Heart left ventricle (tissue), 16 donors: ENCODE results near the gene DTWD2. TPM values are rescaled to one million over a fixed set of nuclear protein-coding genes. Genes with fewer than 3 reads are reported as not detected.
"Not testable (repeated sequence)": the region's sequence is repeated elsewhere in the genome, so short reads cannot be mapped to it uniquely, and the experiment has no call there.

Source experiments
- ATAC-seq, 4 donors: fragments of 200-7000 bp; cut with Tn5 transposase; one replicate each; pipeline ENCODE4 v1.9.1; 2020 to 2022; ENCODE audit warnings: moderate library complexity in 4 of 4, mild to moderate bottlenecking in 3 of 4, moderate number of reproducible peaks in 1 of 4
- DNase-seq, 5 donors: peaks; one replicate each; pipeline ENCODE4 v3.0.0-alpha.2; 2020
- H3K27ac ChIP-seq, 12 donors: fragments of 200-600 bp; sonication (generic) in 4 of 12; one replicate each; pipeline versions ENCODE4 v1.5.0 to v1.8.0; 2016 to 2022; ENCODE audit warnings: mild to moderate bottlenecking in 2 of 12
- H3K27me3 ChIP-seq, 9 donors: fragments of 200-600 bp; sonication (generic) in 2 of 9; one replicate each; pipeline versions ENCODE4 v1.5.1 to v1.8.0; 2016 to 2022; ENCODE audit warnings: mild to moderate bottlenecking in 3 of 9
- H3K36me3 ChIP-seq, 9 donors: fragments of 200-600 bp; sonication (generic) in 2 of 9; one replicate each; pipeline versions ENCODE4 v1.5.0 to v1.8.0; 2018 to 2022; ENCODE audit warnings: mild to moderate bottlenecking in 2 of 9
- H3K4me1 ChIP-seq, 12 donors: fragments of 200-600 bp; sonication (generic) in 4 of 12; one replicate each; pipeline versions ENCODE4 v1.5.0 to v1.8.0; 2016 to 2022; ENCODE audit warnings: mild to moderate bottlenecking in 3 of 12
- H3K4me3 ChIP-seq, 12 donors: fragments of 200-600 bp; sonication (generic) in 4 of 12; one replicate each; pipeline versions ENCODE4 v1.5.0 to v1.8.0; 2017 to 2022; ENCODE audit warnings: mild to moderate bottlenecking in 9 of 12, moderate library complexity in 4 of 12
- H3K9me3 ChIP-seq, 12 donors: fragments of 200-600 bp; sonication (generic) in 4 of 12; one replicate each; pipeline versions ENCODE4 v1.5.0 to v1.8.0; 2016 to 2022; ENCODE audit warnings: mild to moderate bottlenecking in 1 of 12
- CTCF ChIP-seq, 12 donors: fragments of 200-600 bp; sonication (generic) in 4 of 12; IDR thresholded peaks; one replicate each; pipeline versions ENCODE4 v1.5.0 to v1.8.0; 2018 to 2022; ENCODE audit warnings: antibody characterized with exemption in 12 of 12, mild to moderate bottlenecking in 5 of 12
- POLR2A ChIP-seq, 2 donors: fragments of 450-650 bp; IDR thresholded peaks; one replicate each; pipeline ENCODE4 v1.6.1; 2017; ENCODE audit warnings: antibody characterized with exemption in 2 of 2, mild to moderate bottlenecking in 2 of 2, moderate library complexity in 2 of 2
- WGBS, 4 donors: extraction: QIAGEN DNeasy Blood & Tissue Kit in 2 of 4; methylation state at CpG; one replicate each; pipeline versions ENCODE4 v1.1.5 to v1.1.7; 2013 to 2018; 5-methylcytosine and 5-hydroxymethylcytosine counted together
- intact Hi-C, 10 donors: fragments of 100-400 bp; cut with DNase I; formaldehyde crosslinking; loops; one replicate each; pipeline versions ENCODE4 v1.11.1 to v1.14.2; 2022
- polyA plus RNA-seq, 2 donors: library from polyadenylated mRNA; stranded (reverse); fragments of 200-250 nt; gene quantifications; one replicate each; pipeline ENCODE4 v1.2.3, GENCODE V29; 2013
- total RNA-seq, 9 donors: library from RNA; depleted of rRNA in 2 of 9; stranded (reverse); fragments of >200 nt in 2 of 9; fragmentation: NEBNext Ultra II Directional in 3 of 9; extraction: Animal tissue kit (Norgen Biotek cat#: 25700) in 3 of 9; gene quantifications; one replicate each; pipeline versions ENCODE4 v1.1.0 to v1.2.4, GENCODE V29; 2016 to 2023
- donor health status: ischemic (EF 13 %, LVEDD 7.1; RV severe dilation, severe dysfunction).
- donor health status: healthy with polysubstance abuse.
- donor health status: DM: no; HTN: yes; CAD: no.
- donor health status: DM: no; HTN: no; CAD: no.
- donor health status: ischemic (EF 25% LVEDD 6.9; RV normal size, moderate dysfunction).
- donor health status: ischemic (EF 25% LVEDD 5.7; RV mildly dilated, moderate dysfunction).
- donor health status: healthy.
- donor health status: DM: yes; HTN: yes; CAD: no.
- donor health status: ischemic (EF 35%, LVEDD 5.7; RV mildly dilated, moderate dysfunction).
- donor health status: nonischemic (EF 11% LVEDD 7.7; RV severe dilation, severe dysfunction).
- donor health status: DM: yes; HTN: yes; CAD: no.
- donor health status: PGD.
- donor health status: ischemic (EF 29% LVEDD 5.4; RV normal size, mild dysfunction).
- donor health status: nonischemic (EF 23%, LVEDD 6.1; RV moderate dilation, normal function).

Gene DTWD2
- total and polyA plus RNA-seq, 11 donors: 3.2 to 16.0 (median 11.7) TPM

GRCh38 chr5:118963169-118963568 lies 25.2 kb downstream of the DTWD2 start:
- ATAC-seq (no peak), DNase-seq (no peak)
- Histone ChIP-seq H3K4me3 (no peak overlapping the region), H3K27me3 (no peaks in the 10 kb centered on the region), H3K4me1 (no peaks in the 10 kb centered on the region), H3K9me3 (peaks cover 0 to 15% (median 0%) of the 10 kb centered on the region in 12 donors), H3K27ac (no peak overlapping the region), H3K36me3 (no peaks in the 10 kb centered on the region)
- intact Hi-C loops: no loop called here
- TF ChIP-seq POLR2A (IDR thresholded peaks at IDR 0.05): no peak

DNA sequence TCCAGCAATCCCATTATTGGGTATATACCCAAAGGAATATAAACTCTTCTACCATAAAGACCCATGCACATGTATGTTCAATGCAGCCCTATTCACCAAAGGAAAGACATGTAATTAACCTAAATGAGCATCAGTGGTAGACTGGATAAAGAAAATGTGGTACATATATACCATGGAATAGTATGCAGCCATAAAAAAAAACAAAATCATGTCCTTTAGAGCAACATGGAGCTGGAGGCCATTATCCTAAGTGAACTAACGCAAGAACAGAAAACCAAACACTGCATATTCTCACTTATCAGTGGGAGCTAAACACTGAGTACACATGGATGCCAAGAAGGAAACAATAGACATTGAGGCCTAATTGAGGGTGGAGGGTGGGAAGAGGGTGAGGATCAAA lies 27.8 kb downstream of the DTWD2 start:
- intact Hi-C loops: no loop called here
- no peak for ATAC-seq
- Histone ChIP-seq H3K36me3 (no peaks in the 10 kb centered on the region), H3K4me3 (no peak overlapping the region), H3K4me1 (no peaks in the 10 kb centered on the region), H3K27ac (no peak overlapping the region), H3K27me3 (no peaks in the 10 kb centered on the region), H3K9me3 (peaks cover 0 to 15% (median 0%) of the 10 kb centered on the region in 12 donors)
- TF ChIP-seq POLR2A (IDR thresholded peaks at IDR 0.05) (no peak), CTCF (IDR thresholded peaks at IDR 0.05) (no peak)
- WGBS, 4 donors: 89 to 93% (median 91%) methylated on average over 1 of the region's 1 CpG
- no peak for DNase-seq

DNA sequence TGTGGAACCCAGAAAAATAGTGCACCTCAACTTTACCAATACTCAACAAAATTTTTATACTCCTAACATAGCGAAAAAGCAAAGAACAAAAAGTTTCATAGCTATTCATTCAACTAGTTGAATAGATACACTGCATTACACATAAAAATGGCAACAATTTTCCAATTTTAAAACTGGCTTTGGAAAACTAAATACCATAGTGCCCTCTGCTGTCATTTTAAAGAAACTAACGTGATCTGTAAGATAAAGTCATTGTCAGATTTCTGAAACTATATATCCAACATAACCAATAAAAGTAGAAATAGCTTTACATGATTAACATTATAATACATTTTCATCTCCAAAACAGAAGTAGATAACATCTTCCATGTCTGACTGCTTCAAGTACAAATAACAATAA lies 31.6 kb downstream of the DTWD2 start:
- ATAC-seq (no peak), DNase-seq (no peak)
- Histone ChIP-seq H3K4me3 (no peak overlapping the region), H3K4me1 (peaks cover 0 to 3% (median 0%) of the 10 kb centered on the region in 12 donors), H3K27me3 (no peaks in the 10 kb centered on the region), H3K9me3 (peaks cover 0 to 15% (median 0%) of the 10 kb centered on the region in 12 donors), H3K27ac (no peak overlapping the region), H3K36me3 (peaks cover 0 to 2% (median 0%) of the 10 kb centered on the region in 9 donors)
- TF ChIP-seq POLR2A (IDR thresholded peaks at IDR 0.05) (no peak), CTCF (IDR thresholded peaks at IDR 0.05) (peak in 8 of 12 donors; percentile 13 to 45 (median 29))
- 52 to 58% (median 56%) methylated on average over 2 of the region's 2 CpGs for WGBS, 4 donors
- intact Hi-C loops: no loop called here

DNA sequence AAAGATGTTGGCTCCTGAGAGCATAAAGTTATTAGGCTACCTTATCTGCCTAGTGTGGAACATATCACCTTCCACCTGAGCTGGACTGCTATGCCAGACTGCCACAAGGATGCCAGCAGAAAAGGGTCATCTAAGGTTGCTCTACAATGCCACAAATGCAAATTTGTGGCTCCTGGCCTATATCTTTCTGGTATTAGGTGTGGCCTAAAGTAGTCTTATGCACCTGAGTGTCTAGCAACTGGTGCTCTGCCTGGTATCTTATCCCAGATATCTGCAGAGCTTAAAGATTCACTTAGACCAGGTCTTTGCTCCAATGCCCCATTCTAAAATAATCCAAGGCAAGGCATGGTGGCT lies 34.7 kb downstream of the DTWD2 start:
- intact Hi-C loops: no loop called here
- Histone ChIP-seq H3K4me1 (peaks cover 0 to 3% (median 0%) of the 10 kb centered on the region in 12 donors), H3K27me3 (no peaks in the 10 kb centered on the region), H3K36me3 (peaks cover 0 to 3% (median 0%) of the 10 kb centered on the region in 9 donors), H3K27ac (no peak overlapping the region), H3K4me3 (no peak overlapping the region), H3K9me3 (no peaks in the 10 kb centered on the region)
- DNase-seq (no peak), ATAC-seq (no peak)
- TF ChIP-seq CTCF (IDR thresholded peaks at IDR 0.05): no peak
- TF ChIP-seq POLR2A (IDR thresholded peaks at IDR 0.05): no peak

- Histone ChIP-seq H3K27ac (no peak overlapping the region), H3K4me1 (peaks cover 0 to 3% (median 0%) of the 10 kb centered on the region in 12 donors), H3K36me3 (peaks cover 0 to 3% (median 0%) of the 10 kb centered on the region in 9 donors), H3K27me3 (no peaks in the 10 kb centered on the region), H3K9me3 (no peaks in the 10 kb centered on the region), H3K4me3 (no peak overlapping the region)
- intact Hi-C loops: no loop called here
- 58 to 72% (median 62%) methylated on average over 2 of the region's 2 CpGs for WGBS, 4 donors
- ATAC-seq (no peak), DNase-seq (no peak)
- no peak for TF ChIP-seq POLR2A (IDR thresholded peaks at IDR 0.05)
These were observed 35.2 kb downstream of the DTWD2 start for GRCh38 chr5:118952992-118953651.

DNA sequence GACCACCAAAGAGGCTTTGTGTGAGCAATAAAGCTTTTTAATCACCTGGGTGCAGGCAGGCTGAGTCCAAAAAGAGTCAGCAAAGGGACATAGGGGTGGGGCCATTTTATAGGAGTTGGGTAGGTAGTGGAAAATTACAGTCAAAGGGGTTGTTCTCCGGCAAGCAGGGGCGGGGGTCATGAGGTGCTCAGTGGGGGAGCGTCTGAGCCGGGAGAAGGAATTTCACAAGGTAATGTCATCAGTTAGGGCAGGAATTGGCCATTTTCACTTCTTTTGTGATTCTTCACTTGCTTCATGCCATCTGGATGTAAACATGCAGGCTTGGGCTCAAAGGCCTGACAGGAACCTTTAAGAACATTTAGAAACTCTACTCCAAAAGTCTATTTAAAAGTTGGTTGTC lies 36.0 kb downstream of the DTWD2 start:
- DNase-seq, H3K27me3 ChIP-seq, intact Hi-C loops, H3K36me3 ChIP-seq, ATAC-seq, H3K9me3 ChIP-seq, H3K4me1 ChIP-seq, H3K27ac ChIP-seq, H3K4me3 ChIP-seq: not testable (repeated sequence)
- 73 to 84% (median 81%) methylated on average over 4 of the region's 4 CpGs for WGBS, 4 donors

GRCh38 chr5:118950354-118950753 lies 38.0 kb downstream of the DTWD2 start:
- H3K4me3 ChIP-seq, H3K27ac ChIP-seq, ATAC-seq, H3K9me3 ChIP-seq, H3K36me3 ChIP-seq, H3K27me3 ChIP-seq, intact Hi-C loops, DNase-seq, H3K4me1 ChIP-seq: not testable (repeated sequence)
- WGBS, 4 donors: 88 to 90% (median 89%) methylated on average over 8 to 9 of the region's 9 CpGs
